Measurements from ENCODE around the gene DCLK2. TPM values are rescaled to one million over a fixed set of nuclear protein-coding genes. Genes with fewer than 3 reads are reported as not detected.

Gene DCLK2
- total RNA-seq, 1 donor: 13.0 TPM

DNA sequence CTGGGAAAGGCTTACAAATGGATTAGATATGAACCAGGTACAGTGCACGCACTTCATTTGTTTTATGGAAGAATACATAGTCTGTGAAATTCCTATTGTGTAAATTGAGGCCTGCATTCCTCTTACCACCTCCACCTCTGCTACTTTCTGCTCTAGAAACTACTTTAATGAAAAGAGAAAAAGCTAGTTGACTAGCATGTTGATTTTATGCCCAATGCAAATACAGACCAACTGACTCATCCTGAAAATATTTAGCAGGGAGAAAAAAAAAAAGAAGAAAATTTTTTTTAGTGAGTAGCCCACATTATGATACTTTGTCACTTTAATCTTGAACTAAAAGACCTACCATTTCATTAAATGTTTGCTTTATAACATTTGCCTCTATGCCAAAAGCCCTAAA lies 41.2 kb downstream of the DCLK2 start:
- DNase-seq (ENCODE audit: low read depth): peak; percentile 22

DNA sequence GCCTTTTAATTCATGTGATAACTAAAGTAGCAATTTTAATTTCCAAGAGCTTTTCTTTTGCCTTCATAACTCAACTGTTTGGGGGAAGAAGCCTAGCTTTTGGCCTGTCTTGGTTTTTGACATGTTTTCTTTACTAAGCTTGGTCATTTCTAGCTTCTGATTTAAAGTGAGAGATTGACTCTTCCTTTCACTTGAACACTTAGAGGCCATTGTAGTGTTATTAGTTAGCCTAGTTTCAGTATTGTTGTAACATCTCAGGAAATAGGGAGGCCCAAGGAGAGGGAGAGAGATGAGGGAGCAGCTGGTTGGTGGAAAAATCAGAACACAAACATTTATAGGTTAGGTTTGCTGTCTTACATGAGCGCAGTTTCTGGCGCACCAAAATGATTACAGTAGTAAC lies 44.8 kb downstream of the DCLK2 start:
- TF ChIP-seq, protein P1, sequence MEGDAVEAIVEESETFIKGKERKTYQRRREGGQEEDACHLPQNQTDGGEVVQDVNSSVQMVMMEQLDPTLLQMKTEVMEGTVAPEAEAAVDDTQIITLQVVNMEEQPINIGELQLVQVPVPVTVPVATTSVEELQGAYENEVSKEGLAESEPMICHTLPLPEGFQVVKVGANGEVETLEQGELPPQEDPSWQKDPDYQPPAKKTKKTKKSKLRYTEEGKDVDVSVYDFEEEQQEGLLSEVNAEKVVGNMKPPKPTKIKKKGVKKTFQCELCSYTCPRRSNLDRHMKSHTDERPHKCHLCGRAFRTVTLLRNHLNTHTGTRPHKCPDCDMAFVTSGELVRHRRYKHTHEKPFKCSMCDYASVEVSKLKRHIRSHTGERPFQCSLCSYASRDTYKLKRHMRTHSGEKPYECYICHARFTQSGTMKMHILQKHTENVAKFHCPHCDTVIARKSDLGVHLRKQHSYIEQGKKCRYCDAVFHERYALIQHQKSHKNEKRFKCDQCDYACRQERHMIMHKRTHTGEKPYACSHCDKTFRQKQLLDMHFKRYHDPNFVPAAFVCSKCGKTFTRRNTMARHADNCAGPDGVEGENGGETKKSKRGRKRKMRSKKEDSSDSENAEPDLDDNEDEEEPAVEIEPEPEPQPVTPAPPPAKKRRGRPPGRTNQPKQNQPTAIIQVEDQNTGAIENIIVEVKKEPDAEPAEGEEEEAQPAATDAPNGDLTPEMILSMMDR (IDR thresholded peaks at IDR 0.05; ENCODE audit: insufficient read depth, low read depth, low read length): no peak
- DNase-seq (ENCODE audit: low read depth): no peak
- no peak overlapping the region for H3K4me3 ChIP-seq (ENCODE audit: low read depth, low read length)

More for the DNA sequence above, 41.2 kb downstream of the DCLK2 start:
- no peak overlapping the region for H3K4me3 ChIP-seq (ENCODE audit: low read depth, low read length)
- TF ChIP-seq, protein P1 (IDR thresholded peaks at IDR 0.05; ENCODE audit: insufficient read depth, low read depth, low read length): no peak

DNA sequence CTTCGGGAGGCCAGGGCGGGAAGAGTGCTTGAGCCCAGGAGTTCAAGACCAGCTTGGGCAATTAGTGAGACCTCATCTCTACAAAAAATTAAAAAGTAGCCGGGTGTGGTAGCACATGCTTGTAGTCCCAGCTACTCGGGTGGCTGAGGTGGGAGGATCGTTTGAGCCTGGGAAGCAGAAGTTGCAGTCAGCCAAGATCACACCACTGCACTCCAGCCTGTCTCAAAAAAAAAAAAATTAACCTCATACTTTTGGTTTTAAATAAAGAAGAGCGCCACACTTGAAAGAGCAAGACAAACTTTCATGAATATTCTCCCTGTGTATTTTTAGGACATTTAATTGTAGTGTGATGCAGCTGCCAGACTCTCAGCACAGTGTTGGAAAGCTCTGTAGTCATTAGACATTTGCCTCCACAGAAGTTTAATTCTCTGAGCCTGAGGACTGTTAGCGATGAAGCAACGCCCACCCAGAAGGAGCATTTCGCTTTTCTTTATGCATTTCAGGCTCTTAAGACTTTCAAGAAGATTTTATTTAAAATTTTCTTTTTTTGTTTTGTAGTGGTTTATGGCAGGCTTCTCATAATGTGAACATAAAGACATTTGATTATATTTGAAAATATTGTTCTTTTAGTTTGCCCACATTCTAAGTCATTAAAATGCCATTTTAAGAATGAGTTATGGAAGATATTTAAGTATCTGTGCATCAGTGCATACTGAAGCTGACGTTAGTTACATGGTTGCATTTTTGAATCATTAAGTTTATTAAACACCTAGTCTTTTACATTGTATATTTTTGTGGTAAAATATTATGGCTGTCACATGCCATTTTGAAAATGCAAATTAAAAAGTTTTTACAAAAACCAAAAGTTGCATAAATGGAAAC lies 45.8 kb downstream of the DCLK2 start:
- DNase-seq (ENCODE audit: low read depth): peak; percentile 21
- TF ChIP-seq, protein P1 (IDR thresholded peaks at IDR 0.05; ENCODE audit: insufficient read depth, low read depth, low read length): no peak
- H3K4me3 ChIP-seq (ENCODE audit: low read depth, low read length): no peak overlapping the region

DNA sequence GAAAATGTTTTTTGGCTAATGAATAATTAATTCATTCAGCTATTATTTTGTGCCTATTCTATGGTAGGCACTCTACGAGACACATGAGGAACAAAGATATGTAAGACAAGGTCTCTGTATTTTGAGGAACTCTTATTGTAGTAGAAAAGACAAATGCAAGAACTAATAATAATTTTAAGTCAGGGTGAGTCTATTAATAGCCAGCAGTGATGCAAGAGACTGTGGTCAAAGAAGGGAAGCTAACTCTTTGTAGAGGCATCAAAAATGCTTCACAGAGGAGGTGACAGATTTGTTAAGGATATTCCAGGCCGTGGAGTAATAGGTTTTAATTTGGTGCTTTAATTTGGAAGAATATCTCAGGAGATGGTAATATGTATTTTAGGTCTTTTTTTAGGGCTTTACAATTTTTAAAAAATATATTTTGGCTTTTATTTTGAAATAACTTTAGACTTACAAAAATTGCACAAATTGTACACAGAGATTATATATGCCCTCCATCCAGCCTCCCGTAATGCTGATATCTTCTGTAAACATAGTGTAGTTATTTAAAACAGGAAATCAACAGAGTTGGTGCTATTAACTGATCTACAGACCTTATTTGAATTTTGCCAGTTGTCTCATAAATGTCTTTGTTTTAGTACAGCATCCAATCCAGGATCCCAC lies 48.1 kb downstream of the DCLK2 start:
- TF ChIP-seq, protein P1 (IDR thresholded peaks at IDR 0.05; ENCODE audit: insufficient read depth, low read depth, low read length): no peak
- DNase-seq (ENCODE audit: low read depth): peak; percentile 78
- no peak overlapping the region for H3K4me3 ChIP-seq (ENCODE audit: low read depth, low read length)

DNA sequence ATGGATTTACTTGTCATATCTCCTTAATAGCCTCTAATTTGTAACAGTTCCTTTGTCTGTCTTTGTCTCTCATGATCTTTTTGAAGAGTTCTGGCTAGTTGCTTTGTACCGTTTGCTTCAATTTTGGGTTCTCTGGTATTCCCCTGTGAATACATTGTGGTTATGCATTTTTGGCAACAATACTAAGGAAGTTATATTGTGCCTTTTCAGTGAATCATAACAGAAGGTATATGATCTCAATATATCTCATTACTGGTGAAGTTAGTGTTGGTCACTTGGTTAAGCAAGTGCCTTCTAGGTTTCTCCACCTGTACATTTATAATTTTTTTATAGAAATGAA lies 48.6 kb downstream of the DCLK2 start:
- DNase-seq (ENCODE audit: low read depth): no peak
- TF ChIP-seq, protein P1 (IDR thresholded peaks at IDR 0.05; ENCODE audit: insufficient read depth, low read depth, low read length): no peak
- H3K4me3 ChIP-seq (ENCODE audit: low read depth, low read length): no peak overlapping the region

DNA sequence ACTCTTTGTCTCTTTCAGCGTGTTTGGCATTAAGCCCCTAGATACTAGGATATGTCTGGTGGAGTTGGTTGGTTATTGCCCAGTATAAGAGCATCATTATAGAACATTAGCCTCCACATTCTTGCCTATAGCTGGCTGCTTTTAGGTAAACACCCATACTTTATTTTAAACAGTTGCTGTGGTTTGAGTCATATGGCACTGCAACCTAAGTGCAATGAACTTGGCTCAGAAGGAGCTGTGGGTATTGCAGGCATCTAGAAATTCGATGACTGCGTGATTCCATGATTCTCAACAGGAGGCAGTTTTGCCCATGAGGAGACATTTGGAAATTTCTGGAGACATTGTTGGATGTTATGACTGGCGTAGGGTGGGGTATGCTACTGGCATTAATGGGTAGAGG lies 49.5 kb downstream of the DCLK2 start:
- peak; percentile 67 for DNase-seq (ENCODE audit: low read depth)
- TF ChIP-seq, protein P1 (IDR thresholded peaks at IDR 0.05; ENCODE audit: insufficient read depth, low read depth, low read length): no peak
- H3K4me3 ChIP-seq (ENCODE audit: low read depth, low read length): no peak overlapping the region

Data from fibroblast of villous mesenchyme (primary cell).